Keratinocyte (primary cell): ENCODE data around the gene PRODH.
"Not testable (repeated sequence)": the region's sequence is repeated elsewhere in the genome, so short reads cannot be mapped to it uniquely, and the experiment has no call there.

Source experiments
- EZH2 ChIP-seq: IDR thresholded peaks from one replicate; pipeline ENCODE4 v1.6.1; 2012; ENCODE audit warnings: inconsistent platforms, mild to moderate bottlenecking, low read length, moderate library complexity
- TF ChIP-seq, protein P1 (sequence below), 3 experiments: IDR thresholded peaks in 1 of 3; conservative IDR thresholded peaks in 1 of 3; optimal IDR thresholded peaks in 1 of 3; 2 replicates in 2 of 3; 3 replicates in 1 of 3; pipeline versions ENCODE3 to v1.5.1; 2011; ENCODE audit warnings: low read length in 3 of 3, mild to moderate bottlenecking in 3 of 3, moderate library complexity in 2 of 3, control low read depth in 1 of 3, inconsistent platforms in 1 of 3; ENCODE audit not compliant: insufficient read depth in 2 of 3; ENCODE audit errors: extremely low read depth in 1 of 3

DNA sequence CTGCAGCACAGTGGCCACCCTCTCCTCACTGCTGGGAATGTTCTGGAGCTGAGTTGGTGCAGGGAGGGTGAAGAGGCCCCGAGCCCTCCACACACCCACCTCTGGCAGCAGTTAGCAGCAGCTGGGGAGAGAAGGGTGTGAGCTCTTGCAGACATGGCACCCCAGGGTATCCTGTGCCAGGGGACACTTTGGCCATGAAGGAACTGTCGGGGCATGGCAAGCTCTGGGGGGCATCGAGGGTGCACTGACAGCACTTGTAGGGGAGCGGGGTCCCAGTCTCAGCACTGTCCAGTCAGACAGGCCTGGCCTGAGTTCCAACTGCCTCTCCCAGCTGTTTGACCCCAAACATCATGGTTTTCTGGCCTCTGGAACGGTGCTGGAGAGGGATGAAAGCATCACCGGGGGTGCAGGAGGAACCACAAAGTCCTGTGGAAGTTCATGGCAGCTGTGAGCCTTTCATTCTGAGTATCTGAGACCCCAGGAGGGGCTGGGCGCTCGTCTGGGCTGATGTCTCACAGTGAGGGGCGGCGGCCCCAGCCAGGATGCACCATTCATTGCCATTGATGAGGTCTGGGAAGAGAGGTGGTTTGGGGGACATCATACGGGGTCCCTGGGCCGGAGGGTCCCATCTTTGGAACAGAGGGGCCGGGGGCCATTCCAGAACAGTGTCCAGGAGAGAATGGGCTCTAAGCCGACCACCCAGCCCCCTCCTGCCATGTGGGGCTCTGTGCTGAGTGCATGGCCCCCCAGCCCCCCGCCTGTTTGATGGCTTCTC lies 20.2 kb upstream of the PRODH start:
- TF ChIP-seq, protein P1, sequence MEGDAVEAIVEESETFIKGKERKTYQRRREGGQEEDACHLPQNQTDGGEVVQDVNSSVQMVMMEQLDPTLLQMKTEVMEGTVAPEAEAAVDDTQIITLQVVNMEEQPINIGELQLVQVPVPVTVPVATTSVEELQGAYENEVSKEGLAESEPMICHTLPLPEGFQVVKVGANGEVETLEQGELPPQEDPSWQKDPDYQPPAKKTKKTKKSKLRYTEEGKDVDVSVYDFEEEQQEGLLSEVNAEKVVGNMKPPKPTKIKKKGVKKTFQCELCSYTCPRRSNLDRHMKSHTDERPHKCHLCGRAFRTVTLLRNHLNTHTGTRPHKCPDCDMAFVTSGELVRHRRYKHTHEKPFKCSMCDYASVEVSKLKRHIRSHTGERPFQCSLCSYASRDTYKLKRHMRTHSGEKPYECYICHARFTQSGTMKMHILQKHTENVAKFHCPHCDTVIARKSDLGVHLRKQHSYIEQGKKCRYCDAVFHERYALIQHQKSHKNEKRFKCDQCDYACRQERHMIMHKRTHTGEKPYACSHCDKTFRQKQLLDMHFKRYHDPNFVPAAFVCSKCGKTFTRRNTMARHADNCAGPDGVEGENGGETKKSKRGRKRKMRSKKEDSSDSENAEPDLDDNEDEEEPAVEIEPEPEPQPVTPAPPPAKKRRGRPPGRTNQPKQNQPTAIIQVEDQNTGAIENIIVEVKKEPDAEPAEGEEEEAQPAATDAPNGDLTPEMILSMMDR (optimal IDR thresholded peaks at IDR 0.05 in 1 of 3, IDR thresholded peaks at IDR 0.05 in 1 of 3, conservative IDR thresholded peaks at IDR 0.05 in 1 of 3; ENCODE audit: extremely low read depth in 1 of 3, insufficient read depth in 2 of 3, low read length in 3 of 3) = not testable (repeated sequence)
- TF ChIP-seq EZH2 = not testable (repeated sequence)
